Measurements from ENCODE around the gene DOCK4. TPM values are rescaled to one million over a fixed set of nuclear protein-coding genes. Genes with fewer than 3 reads are reported as not detected.

DOCK4 gene
- polyA plus RNA-seq, 3 donors, result 19.3 to 22.7 (median 20.0) TPM

GRCh38 chr7:112086496-112087254, 119.5 kb downstream of the DOCK4 start:
- DNase-seq (ENCODE audit: low read depth in 3 of 3, low spot score in 2 of 3), result no peak

DNA sequence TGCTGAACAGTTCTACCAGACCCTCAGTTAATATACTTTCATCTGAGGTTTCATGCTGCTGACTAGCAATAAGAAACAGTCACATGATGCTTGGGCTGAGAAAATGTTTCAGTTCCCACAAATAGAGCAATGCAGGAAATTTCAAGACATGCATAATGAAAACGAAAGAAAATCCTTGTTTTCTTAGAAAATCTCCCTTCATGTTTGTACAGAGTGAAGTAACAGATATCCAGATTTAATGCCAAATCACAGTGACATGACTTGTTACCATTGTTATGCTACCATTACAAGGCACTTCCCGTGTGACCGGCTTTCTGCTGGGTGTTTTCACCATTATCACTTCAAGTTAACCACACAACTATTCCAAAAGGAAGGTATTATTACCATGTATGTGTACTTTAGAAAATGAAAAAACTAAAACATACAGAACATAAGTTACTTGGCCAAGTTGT, 121.7 kb downstream of the DOCK4 start:
- DNase-seq (ENCODE audit: low read depth in 3 of 3, low spot score in 2 of 3), result no peak

DNA sequence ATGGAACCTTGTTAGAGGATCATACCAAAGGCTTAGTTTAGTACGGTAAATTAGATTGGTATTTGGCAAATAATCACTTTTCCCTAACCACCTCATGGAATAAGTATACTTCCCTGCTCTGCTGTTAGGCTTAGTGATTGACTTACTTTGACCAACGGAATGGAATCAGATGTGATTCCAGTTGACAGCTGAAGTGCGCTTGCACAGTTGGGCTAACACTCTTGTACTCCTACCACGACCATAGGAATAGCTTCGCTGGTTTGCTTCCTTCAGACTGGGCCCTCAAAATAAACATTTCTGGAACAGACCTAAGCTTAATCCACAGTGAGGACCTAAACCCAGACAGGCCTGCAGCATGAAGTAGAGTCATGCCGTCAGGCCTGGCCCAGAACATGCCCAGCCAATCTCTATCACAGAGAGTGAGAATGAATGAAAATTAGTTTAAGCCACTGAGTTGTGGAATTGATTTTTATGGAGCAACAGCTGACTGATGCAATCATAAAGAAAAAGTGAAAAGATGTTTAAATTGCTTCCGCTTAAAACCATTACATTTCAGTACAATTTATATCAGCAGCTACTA, 122.3 kb downstream of the DOCK4 start:
- DNase-seq (ENCODE audit: low read depth in 3 of 3, low spot score in 2 of 3), result no peak

DNA sequence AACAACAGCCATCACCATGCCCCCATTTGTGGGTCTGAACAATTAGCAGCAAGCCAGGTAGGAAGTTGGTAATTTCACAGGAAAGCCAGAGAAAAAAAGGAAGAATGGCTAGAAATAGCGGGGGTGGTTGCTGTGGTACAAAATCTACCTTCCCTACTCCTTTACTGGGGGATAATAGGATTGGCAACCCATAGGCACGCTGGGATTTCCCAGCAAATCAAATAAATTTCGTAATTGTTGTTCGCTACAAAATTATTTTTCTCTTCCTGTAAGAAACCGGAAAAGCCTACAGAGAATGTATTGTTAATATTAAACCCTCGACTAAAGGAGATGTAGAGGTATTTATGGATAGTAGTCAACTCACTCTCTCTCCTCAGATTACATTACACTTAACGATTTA, 123.9 kb downstream of the DOCK4 start:
- DNase-seq (ENCODE audit: low read depth in 3 of 3, low spot score in 2 of 3), result no peak

- DNase-seq (ENCODE audit: low read depth in 3 of 3, low spot score in 2 of 3), result no peak
Measured at GRCh38 chr7:112081778-112082177, 124.4 kb downstream of the DOCK4 start.

DNA sequence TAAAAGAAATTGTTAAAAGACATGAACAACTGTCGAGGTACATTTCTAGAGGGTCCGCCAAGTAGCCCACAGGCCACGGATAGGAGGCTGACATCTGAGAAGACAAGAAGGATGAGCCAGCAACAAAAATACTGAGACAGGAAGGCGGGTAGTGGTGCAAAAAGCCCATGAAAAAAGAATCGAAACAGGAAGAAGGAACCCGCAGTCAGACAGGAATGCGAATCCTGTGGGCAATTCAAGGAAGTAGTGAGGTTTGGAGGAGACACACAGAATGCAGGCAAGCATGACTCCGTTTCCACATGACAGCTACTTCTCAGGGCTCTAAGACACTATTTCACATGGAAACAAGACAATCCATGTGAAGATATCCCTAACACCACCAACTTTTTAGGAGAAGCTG, 125.2 kb downstream of the DOCK4 start:
- no peak for DNase-seq (ENCODE audit: low read depth in 3 of 3, low spot score in 2 of 3)

- DNase-seq (ENCODE audit: low read depth in 3 of 3, low spot score in 2 of 3), result no peak
Measured at GRCh38 chr7:112080441-112080840, 125.8 kb downstream of the DOCK4 start.

- DNase-seq (ENCODE audit: low read depth in 3 of 3, low spot score in 2 of 3), result no peak
Measured at GRCh38 chr7:112079673-112080072, 126.5 kb downstream of the DOCK4 start.

DNA sequence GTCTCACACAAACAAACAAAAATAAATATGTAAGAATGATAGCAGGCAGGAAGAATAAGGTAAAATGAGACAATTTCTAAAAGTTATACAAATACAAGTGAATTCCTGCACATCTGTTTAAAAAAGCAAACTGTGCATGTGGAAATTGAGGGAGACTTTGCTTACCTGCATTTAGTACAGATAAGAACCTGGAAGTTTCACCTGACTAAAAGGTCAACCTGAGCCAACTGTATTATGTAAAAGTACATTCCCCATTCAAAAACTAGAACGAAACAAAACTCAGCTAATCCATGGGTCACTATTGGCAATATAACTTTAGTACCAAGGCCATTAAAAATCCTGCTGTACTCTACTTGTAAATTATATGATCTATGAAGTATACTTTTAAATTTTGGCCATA, 127.1 kb downstream of the DOCK4 start:
- no peak for DNase-seq (ENCODE audit: low read depth in 3 of 3, low spot score in 2 of 3)

DNA sequence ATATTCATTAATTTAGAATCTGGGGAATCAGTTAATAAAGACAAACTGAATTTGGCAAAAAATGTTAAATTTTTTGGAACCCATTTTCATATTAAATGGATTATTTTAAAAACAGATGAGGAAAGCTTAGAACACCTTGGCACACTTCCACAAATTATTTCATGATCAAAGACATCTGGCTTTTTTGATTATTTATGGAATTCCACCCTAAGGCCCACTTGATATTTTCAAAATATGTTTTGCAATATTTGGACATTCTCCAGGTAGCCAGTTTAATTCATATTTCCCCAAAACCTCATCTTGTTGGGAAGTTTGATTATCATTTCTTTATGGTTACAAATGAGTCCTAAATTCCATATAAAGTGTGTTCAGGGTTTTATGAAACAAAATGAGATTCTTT, 129.9 kb downstream of the DOCK4 start:
- no peak for DNase-seq (ENCODE audit: low read depth in 3 of 3, low spot score in 2 of 3)

GRCh38 chr7:112074464-112074863, 131.7 kb downstream of the DOCK4 start:
- DNase-seq (ENCODE audit: low read depth in 3 of 3, low spot score in 2 of 3), result no peak

- DNase-seq (ENCODE audit: low read depth in 3 of 3, low spot score in 2 of 3), result no peak
Measured at GRCh38 chr7:112073530-112073929, 132.7 kb downstream of the DOCK4 start.

GRCh38 chr7:112072541-112073245, 133.5 kb downstream of the DOCK4 start:
- DNase-seq (ENCODE audit: low read depth in 3 of 3, low spot score in 2 of 3), result no peak

- DNase-seq (ENCODE audit: low read depth in 3 of 3, low spot score in 2 of 3), result no peak
Measured at GRCh38 chr7:112071856-112072255, 134.3 kb downstream of the DOCK4 start.

GRCh38 chr7:112070674-112071256, 135.4 kb downstream of the DOCK4 start:
- no peak for DNase-seq (ENCODE audit: low read depth in 3 of 3, low spot score in 2 of 3)

- DNase-seq (ENCODE audit: low read depth in 3 of 3, low spot score in 2 of 3), result no peak
Measured at GRCh38 chr7:112069879-112070321, 136.3 kb downstream of the DOCK4 start.

GRCh38 chr7:112068967-112069366, 137.2 kb downstream of the DOCK4 start:
- DNase-seq (ENCODE audit: low read depth in 3 of 3, low spot score in 2 of 3), result no peak

GRCh38 chr7:112067632-112068540, 138.3 kb downstream of the DOCK4 start:
- no peak for DNase-seq (ENCODE audit: low read depth in 3 of 3, low spot score in 2 of 3)

GRCh38 chr7:112067200-112067599, 139.0 kb downstream of the DOCK4 start:
- DNase-seq (ENCODE audit: low read depth in 3 of 3, low spot score in 2 of 3), result no peak

GRCh38 chr7:112065758-112066157, 140.4 kb downstream of the DOCK4 start:
- DNase-seq (ENCODE audit: low read depth in 3 of 3, low spot score in 2 of 3), result no peak

Measured in right renal cortex interstitium (tissue), 3 donors.